MCF 10A (cell line): Measurements from ENCODE around the gene TRDN. TPM values are rescaled to one million over a fixed set of nuclear protein-coding genes. Genes with fewer than 3 reads are reported as not detected.

Experiments
- BruUV-seq: library from RNA; stranded (reverse); fragments of 400-500 nt; replicated peaks from 2 replicates; lab custom pipeline; 2021; lab: Mats Ljungman, UMichigan
- CTCF ChIA-PET: fragments of 300-600 bp; sonication (Branson Sonifier 250); formaldehyde crosslinking; extraction: SDS; loops from one replicate; lab custom pipeline; 2021; ENCODE audit warnings: antibody characterized with exemption, inconsistent platforms; lab: Yijun Ruan, JAX
- POLR2A ChIA-PET: fragments of 300-600, 350-650 bp; sonication (Branson Sonifier 250); formaldehyde crosslinking; extraction: SDS; loops from one replicate; lab custom pipeline; 2020; ENCODE audit warnings: antibody characterized with exemption, inconsistent platforms; lab: Yijun Ruan, JAX
- DNase-seq: peaks from one replicate; pipeline ENCODE4 v3.0.0-alpha.2; 2018; ENCODE audit not compliant: unreplicated experiment
- H3K27ac Mint-ChIP-seq: one replicate; pipeline ENCODE4 v1.8.0; 2022; ENCODE audit warnings: mild to moderate bottlenecking, low read depth, mixed read lengths; ENCODE audit not compliant: unreplicated experiment
- H3K27me3 Mint-ChIP-seq: one replicate; pipeline ENCODE4 v1.8.0; 2022; ENCODE audit warnings: mixed read lengths; ENCODE audit not compliant: insufficient read depth, unreplicated experiment
- H3K36me3 Mint-ChIP-seq: one replicate; pipeline ENCODE4 v1.8.0; 2022; ENCODE audit warnings: mild to moderate bottlenecking, moderate library complexity, mixed read lengths; ENCODE audit not compliant: insufficient read depth, unreplicated experiment
- H3K4me1 Mint-ChIP-seq: one replicate; pipeline ENCODE4 v1.8.0; 2022; ENCODE audit warnings: mixed read lengths; ENCODE audit not compliant: insufficient read depth, unreplicated experiment
- H3K4me3 Mint-ChIP-seq: one replicate; pipeline ENCODE4 v1.8.0; 2022; ENCODE audit warnings: mild to moderate bottlenecking, moderate library complexity, mixed read lengths; ENCODE audit not compliant: unreplicated experiment
- H3K9me3 Mint-ChIP-seq: one replicate; pipeline ENCODE4 v1.8.0; 2022; ENCODE audit warnings: mixed read lengths; ENCODE audit not compliant: unreplicated experiment
- intact Hi-C: fragments of 100-400 bp; cut with micrococcal nuclease; formaldehyde crosslinking; loops from 2 replicates; pipeline ENCODE4 v1.14.1; 2022
- total RNA-seq: library from RNA; stranded (reverse); gene quantifications from 2 replicates; pipeline ENCODE4 v1.2.3, GENCODE V29; 2022
- TF ChIP-seq, protein P1 (sequence below): fragments of 200-600 bp; IDR thresholded peaks from one replicate; pipeline ENCODE4 v1.8.0; 2022; ENCODE audit warnings: antibody characterized with exemption, mild to moderate bottlenecking; ENCODE audit not compliant: unreplicated experiment

The TRDN gene
- total RNA-seq, 1 experiment from 2014 or later: not detected

- ChIA-PET POLR2A (no interaction called here), CTCF (interaction anchor here (0.6 kb wide), 1 partner anchor 15 kb away, joined by 3 read pairs; no protein-coding TSS in a partner anchor)
- TF ChIP-seq, protein P1, sequence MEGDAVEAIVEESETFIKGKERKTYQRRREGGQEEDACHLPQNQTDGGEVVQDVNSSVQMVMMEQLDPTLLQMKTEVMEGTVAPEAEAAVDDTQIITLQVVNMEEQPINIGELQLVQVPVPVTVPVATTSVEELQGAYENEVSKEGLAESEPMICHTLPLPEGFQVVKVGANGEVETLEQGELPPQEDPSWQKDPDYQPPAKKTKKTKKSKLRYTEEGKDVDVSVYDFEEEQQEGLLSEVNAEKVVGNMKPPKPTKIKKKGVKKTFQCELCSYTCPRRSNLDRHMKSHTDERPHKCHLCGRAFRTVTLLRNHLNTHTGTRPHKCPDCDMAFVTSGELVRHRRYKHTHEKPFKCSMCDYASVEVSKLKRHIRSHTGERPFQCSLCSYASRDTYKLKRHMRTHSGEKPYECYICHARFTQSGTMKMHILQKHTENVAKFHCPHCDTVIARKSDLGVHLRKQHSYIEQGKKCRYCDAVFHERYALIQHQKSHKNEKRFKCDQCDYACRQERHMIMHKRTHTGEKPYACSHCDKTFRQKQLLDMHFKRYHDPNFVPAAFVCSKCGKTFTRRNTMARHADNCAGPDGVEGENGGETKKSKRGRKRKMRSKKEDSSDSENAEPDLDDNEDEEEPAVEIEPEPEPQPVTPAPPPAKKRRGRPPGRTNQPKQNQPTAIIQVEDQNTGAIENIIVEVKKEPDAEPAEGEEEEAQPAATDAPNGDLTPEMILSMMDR: no peak
- DNase-seq: peak; percentile 21
- no peaks in the 10 kb centered on the region for H3K36me3 Mint-ChIP-seq
- H3K27me3 Mint-ChIP-seq: peaks cover 59% of the 10 kb centered on the region
- BruUV-seq: no TSS peak
- intact Hi-C loops: no loop called here
- peaks cover 2% of the 10 kb centered on the region for H3K9me3 Mint-ChIP-seq
- H3K4me3 Mint-ChIP-seq: no peak overlapping the region
- H3K27ac Mint-ChIP-seq: no peak overlapping the region
- no peaks in the 10 kb centered on the region for H3K4me1 Mint-ChIP-seq
These were observed 188.4 kb downstream of the TRDN start for GRCh38 chr6:123448306-123448884.

DNA sequence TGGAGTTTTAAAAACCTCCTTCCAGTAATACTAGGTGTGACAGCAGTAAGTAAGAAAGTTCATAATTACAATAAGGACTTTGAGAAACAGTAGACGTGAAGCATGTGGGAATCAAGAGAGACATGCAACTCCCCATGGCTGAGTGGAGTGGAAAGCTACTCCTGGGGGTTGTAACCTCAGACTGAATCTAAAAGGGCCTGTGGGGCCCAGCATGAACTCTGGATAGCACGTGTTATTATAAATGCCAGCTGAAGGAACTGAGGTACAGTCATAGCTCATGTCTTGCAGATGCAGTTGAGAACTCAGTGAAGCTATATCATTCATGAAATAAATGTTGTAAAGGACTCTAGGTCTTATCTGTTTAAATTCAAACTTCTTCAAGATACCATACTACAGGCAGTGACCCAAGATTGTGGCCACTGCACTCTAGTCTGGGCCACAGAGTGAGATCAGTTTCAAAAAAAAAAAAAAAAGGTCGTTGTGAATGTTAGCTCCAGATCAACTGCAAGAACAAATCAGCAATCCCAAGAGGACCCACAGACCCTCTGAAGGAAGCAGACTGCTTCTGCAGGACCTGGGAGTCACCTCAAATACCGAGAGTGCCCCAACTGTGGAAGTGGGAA, 189.3 kb downstream of the TRDN start:
- ChIA-PET CTCF (interaction anchor here (1.3 kb wide), 1 partner anchor 30 kb away, joined by 3 read pairs; no protein-coding TSS in a partner anchor), POLR2A (no interaction called here)
- no peaks in the 10 kb centered on the region for H3K36me3 Mint-ChIP-seq
- no TSS peak for BruUV-seq
- no peaks in the 10 kb centered on the region for H3K4me1 Mint-ChIP-seq
- TF ChIP-seq, protein P1: no peak
- no peak overlapping the region for H3K27ac Mint-ChIP-seq
- no peak overlapping the region for H3K4me3 Mint-ChIP-seq
- peaks cover 8% of the 10 kb centered on the region for H3K9me3 Mint-ChIP-seq
- DNase-seq: no peak
- peaks cover 49% of the 10 kb centered on the region for H3K27me3 Mint-ChIP-seq
- intact Hi-C loops: no loop called here

GRCh38 chr6:123439371-123439770, 197.4 kb downstream of the TRDN start:
- intact Hi-C loops: no loop called here
- POLR2A ChIA-PET: interaction anchor here (0.6 kb wide), 1 partner anchor 1357 kb away, joined by 3 read pairs; no protein-coding TSS in a partner anchor
- Mint-ChIP-seq H3K36me3 (no peaks in the 10 kb centered on the region), H3K9me3 (peaks cover 8% of the 10 kb centered on the region), H3K27me3 (peaks cover 76% of the 10 kb centered on the region), H3K4me1 (no peaks in the 10 kb centered on the region), H3K4me3 (no peak overlapping the region), H3K27ac (no peak overlapping the region)
- TF ChIP-seq, protein P1: no peak
- no TSS peak for BruUV-seq
- CTCF ChIA-PET: no interaction called here
- no peak for DNase-seq

DNA sequence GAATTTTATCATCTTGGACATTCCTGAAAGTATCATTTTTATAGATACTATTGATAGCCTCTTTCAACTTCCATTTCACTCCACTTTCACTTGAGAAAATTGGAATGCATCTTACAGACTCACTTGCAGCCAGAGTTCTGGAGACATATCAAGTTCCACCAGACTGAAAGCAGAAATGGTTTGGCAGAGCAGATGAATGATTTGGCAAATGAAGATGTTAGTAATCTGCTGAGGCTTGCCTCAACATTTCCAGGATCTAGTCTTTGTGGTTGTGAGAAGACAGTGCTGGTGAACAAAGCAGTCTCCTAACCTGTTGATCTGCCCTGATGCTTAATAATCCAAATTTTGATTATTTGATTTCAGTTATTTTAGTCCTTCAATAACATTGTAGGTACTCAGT, 202.6 kb downstream of the TRDN start:
- ChIA-PET CTCF (no interaction called here), POLR2A (no interaction called here)

More for the DNA sequence above, 202.6 kb downstream of the TRDN start:
- no TSS peak for BruUV-seq
- H3K9me3 Mint-ChIP-seq: no peaks in the 10 kb centered on the region
- DNase-seq: no peak
- intact Hi-C loops: no loop called here
- no peaks in the 10 kb centered on the region for H3K4me1 Mint-ChIP-seq
- peaks cover 78% of the 10 kb centered on the region for H3K27me3 Mint-ChIP-seq
- TF ChIP-seq, protein P1: no peak
- H3K36me3 Mint-ChIP-seq: no peaks in the 10 kb centered on the region
- no peak overlapping the region for H3K27ac Mint-ChIP-seq
- no peak overlapping the region for H3K4me3 Mint-ChIP-seq
